SK-N-MC (cell line): ENCODE results near the gene C6orf136.
"Not testable (repeated sequence)": the region's sequence is repeated elsewhere in the genome, so short reads cannot be mapped to it uniquely, and the experiment has no call there.

ENCODE experiments used
- DNase-seq: peaks from one replicate; pipeline ENCODE4 v3.0.0-alpha.2; 2011; ENCODE audit warnings: low read depth, low spot score
- H3K27ac ChIP-seq: fragments of 200-600 bp; sonication (generic); 2 replicates; pipeline ENCODE4 v1.5.1; 2016; ENCODE audit warnings: mixed run types
- H3K36me3 ChIP-seq: fragments of 200-600 bp; sonication (generic); 2 replicates; pipeline ENCODE4 v1.6.1; 2017; ENCODE audit warnings: antibody characterized with exemption, low read length, mixed read lengths; ENCODE audit not compliant: insufficient read depth
- H3K4me3 ChIP-seq: fragments of 200-600 bp; sonication (generic); 2 replicates; pipeline ENCODE4 v1.5.1; 2016
- H3K9ac ChIP-seq: fragments of 200-600 bp; sonication (generic); 2 replicates; pipeline ENCODE4 v1.8.0; 2017; ENCODE audit warnings: mixed run types, mixed read lengths; ENCODE audit not compliant: insufficient read length
- H3K9me3 ChIP-seq: fragments of 200-600 bp; sonication (generic); 2 replicates; pipeline ENCODE4 v1.6.1; 2017; ENCODE audit warnings: low read depth, mild to moderate bottlenecking, antibody characterized with exemption, low read length, moderate library complexity, mixed read lengths
- EZH2 ChIP-seq: fragments of 200-600 bp; sonication (generic); IDR thresholded peaks from one replicate; pipeline ENCODE4 v1.6.1; 2017; ENCODE audit warnings: antibody characterized with exemption
- FOXP2 ChIP-seq: optimal IDR thresholded peaks from 2 replicates; pipeline ENCODE3; 2011; ENCODE audit warnings: mild to moderate bottlenecking, moderate library complexity; ENCODE audit not compliant: insufficient read depth; ENCODE audit errors: extremely low read length, control extremely low read depth
- POLR2AphosphoS5 ChIP-seq: IDR thresholded peaks from 2 replicates; pipeline ENCODE4 v1.6.1; 2012; ENCODE audit warnings: mild to moderate bottlenecking, low read depth, low read length, borderline replicate concordance

C6orf136 gene

GRCh38 chr6:30647242-30648116 is 546 bp downstream of the C6orf136 start:
- Histone ChIP-seq H3K9ac (peak overlapping the region; percentile 90), H3K9me3 (no peaks in the 10 kb centered on the region), H3K4me3 (peak overlapping the region; percentile 87), H3K36me3 (peaks cover 38% of the 10 kb centered on the region), H3K27ac (peak overlapping the region; percentile 57; the same call in 1 of the 2 replicates)
- TF ChIP-seq POLR2AphosphoS5 (peak; percentile 91), FOXP2 (no peak), EZH2 (no peak)
- no peak for DNase-seq

GRCh38 chr6:30651143-30651542 is 4.2 kb downstream of the C6orf136 start:
- H3K36me3 ChIP-seq = peaks cover 58% of the 10 kb centered on the region
- 0 out of 2 replicates have a peak, but pooled peaks have one; percentile 9 for TF ChIP-seq POLR2AphosphoS5
- no peak for TF ChIP-seq FOXP2
- no peak for TF ChIP-seq EZH2

DNA sequence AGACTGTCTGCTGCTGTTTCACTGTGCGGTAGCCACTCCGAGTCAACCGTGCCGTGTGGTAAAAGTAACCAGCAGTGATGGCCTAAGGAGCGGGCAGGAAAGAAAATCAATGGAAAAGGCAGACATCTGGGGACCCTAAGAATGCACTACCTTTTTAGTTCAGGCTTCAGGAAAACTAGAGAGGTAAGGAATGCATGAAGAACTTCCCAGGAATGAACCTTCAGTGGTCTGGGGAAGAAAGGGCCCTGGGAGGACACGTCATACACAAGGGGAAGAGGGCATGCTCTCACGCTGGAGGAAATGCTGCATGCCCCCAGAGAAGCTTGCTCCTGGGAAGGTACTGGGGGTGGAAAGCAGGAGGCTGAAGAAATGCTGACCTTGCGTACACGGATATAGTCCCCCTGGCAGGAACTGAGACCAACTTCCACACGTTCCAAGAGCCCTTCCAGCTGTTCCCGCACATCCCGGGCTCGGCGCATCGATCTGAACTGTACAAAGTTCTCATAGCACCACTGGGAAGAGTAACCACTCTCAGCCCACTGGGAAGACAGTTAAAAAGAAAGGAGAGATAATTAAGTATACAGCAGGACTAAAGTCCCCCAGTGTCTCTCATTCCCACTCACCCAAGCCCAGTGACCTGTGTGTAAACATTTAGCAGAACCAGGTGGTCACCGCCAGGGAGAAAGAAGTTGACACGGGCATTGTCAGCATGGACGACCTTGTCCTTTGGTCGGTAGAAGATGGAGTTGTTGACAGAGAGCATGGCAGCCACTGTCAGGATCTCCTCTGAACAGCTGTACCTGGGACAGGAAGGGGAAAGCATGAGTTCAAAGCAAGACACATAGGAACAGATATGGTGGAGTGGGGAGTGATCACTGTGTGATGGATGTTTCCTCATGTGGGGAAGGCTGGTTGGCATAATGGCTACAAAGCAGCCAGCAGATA is 8.1 kb downstream of the C6orf136 start:
- H3K36me3 ChIP-seq = peaks cover 75% of the 10 kb centered on the region
- H3K27ac ChIP-seq = no peak overlapping the region
- H3K9ac ChIP-seq = no peak overlapping the region
- TF ChIP-seq FOXP2 (no peak), EZH2 (no peak), POLR2AphosphoS5 (no peak)
- H3K9me3 ChIP-seq = no peaks in the 10 kb centered on the region
- DNase-seq = no peak
- no peak overlapping the region for H3K4me3 ChIP-seq

More at GRCh38 chr6:30651143-30651542, 4.2 kb downstream of the C6orf136 start:
- H3K9ac ChIP-seq = no peak overlapping the region
- DNase-seq = no peak
- H3K27ac ChIP-seq = no peak overlapping the region
- H3K9me3 ChIP-seq = no peaks in the 10 kb centered on the region
- no peak overlapping the region for H3K4me3 ChIP-seq

DNA sequence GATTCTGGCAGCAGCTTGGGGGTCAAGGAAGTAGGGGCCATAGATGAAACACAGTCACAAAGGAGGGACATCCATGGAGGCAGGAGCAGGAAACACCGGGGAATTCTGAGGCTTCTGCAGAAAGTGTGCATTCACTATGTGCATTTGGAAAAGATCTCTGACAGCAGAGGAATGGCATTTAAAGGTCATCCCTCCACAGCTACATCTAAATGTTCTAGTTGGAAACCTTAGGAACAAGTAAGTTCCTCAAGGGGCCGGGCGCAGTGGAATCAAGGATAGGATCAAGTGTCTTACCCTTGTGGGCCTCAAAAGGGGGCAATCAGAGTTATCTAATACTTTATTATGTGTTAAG is 8.8 kb downstream of the C6orf136 start:
- Histone ChIP-seq H3K4me3 (no peak overlapping the region), H3K9me3 (no peaks in the 10 kb centered on the region), H3K9ac (no peak overlapping the region), H3K36me3 (peaks cover 78% of the 10 kb centered on the region), H3K27ac (no peak overlapping the region)
- TF ChIP-seq EZH2 = no peak
- TF ChIP-seq FOXP2 = no peak
- TF ChIP-seq POLR2AphosphoS5 = no peak
- DNase-seq = no peak

DNA sequence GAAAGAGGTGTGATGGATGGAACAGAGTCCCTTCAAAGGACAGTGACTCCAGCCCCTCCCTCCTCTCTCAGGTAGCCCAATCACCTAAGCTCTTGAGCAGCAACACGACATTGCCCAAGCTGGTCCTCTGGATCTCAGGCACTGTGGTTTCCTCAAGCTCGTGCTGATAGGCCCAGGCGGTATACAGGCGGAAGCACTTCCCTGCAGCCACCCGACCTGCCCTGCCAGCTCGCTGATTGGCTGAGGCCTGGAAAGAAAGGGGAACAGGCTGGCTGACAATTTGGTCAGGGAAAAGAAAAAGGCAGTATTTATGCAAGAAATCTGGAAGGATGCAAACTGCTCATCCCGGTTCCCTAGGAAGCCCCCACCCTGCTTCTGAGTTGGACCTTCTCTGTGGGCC is 9.6 kb downstream of the C6orf136 start:
- Histone ChIP-seq H3K27ac (no peak overlapping the region), H3K36me3 (peaks cover 71% of the 10 kb centered on the region), H3K4me3 (no peak overlapping the region), H3K9ac (no peak overlapping the region), H3K9me3 (no peaks in the 10 kb centered on the region)
- no peak for DNase-seq
- TF ChIP-seq EZH2 = no peak
- TF ChIP-seq FOXP2 = no peak
- no peak for TF ChIP-seq POLR2AphosphoS5

DNA sequence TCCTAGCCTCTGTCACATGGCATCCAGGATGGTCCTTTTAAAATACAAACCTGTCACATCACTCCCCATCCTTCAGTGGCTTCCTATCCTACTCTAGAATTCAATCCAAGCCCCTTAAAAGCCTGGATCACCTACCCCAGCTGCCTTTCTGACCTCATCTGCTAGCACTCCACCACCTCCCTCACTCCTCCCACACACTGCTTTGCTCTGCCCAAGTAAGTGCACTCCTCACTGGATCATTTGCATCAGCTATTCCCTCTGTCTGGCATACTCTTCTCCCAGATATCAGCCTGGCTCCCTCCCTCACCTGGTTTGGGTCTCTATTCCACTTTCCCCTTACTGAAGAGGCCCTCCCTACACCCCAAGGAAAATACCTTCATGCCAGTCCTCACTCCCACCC is 10.5 kb downstream of the C6orf136 start:
- H3K9me3 ChIP-seq = no peaks in the 10 kb centered on the region
- no peak overlapping the region for H3K4me3 ChIP-seq
- H3K36me3 ChIP-seq = peaks cover 71% of the 10 kb centered on the region
- TF ChIP-seq POLR2AphosphoS5 = no peak
- TF ChIP-seq EZH2 = no peak
- no peak for TF ChIP-seq FOXP2
- H3K9ac ChIP-seq = no peak overlapping the region
- DNase-seq = no peak
- H3K27ac ChIP-seq = no peak overlapping the region

DNA sequence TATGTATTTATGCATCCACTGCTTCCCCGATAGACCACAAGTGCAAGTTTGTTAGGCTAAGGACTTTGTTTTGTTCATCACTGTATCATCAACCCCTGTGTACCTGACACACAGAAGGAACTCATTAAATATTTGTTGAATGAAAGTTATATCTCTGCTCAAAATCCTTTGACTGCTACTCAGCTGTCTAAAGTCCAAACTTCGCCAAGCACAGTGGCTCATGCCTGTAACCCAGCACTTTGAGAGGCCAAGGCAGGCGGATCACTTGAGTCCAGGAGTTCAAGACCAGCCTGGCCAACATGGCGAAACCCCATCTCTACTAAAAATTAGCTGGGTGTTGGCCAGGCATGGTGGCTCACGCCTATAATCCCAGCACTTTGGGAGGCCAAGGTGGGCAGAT is 11.0 kb downstream of the C6orf136 start:
- not testable (repeated sequence) for H3K4me3 ChIP-seq, H3K9ac ChIP-seq, H3K27ac ChIP-seq, H3K9me3 ChIP-seq, DNase-seq
- peaks cover 72% of the 10 kb centered on the region for H3K36me3 ChIP-seq

- DNase-seq = no peak
- no peak overlapping the region for H3K9ac ChIP-seq
- H3K9me3 ChIP-seq = no peaks in the 10 kb centered on the region
- H3K36me3 ChIP-seq = peaks cover 63% of the 10 kb centered on the region
- no peak overlapping the region for H3K27ac ChIP-seq
- TF ChIP-seq FOXP2 = no peak
- TF ChIP-seq POLR2AphosphoS5 = no peak
- no peak for TF ChIP-seq EZH2
- H3K4me3 ChIP-seq = no peak overlapping the region
These were observed 18.2 kb downstream of the C6orf136 start for GRCh38 chr6:30664994-30665767.

DNA sequence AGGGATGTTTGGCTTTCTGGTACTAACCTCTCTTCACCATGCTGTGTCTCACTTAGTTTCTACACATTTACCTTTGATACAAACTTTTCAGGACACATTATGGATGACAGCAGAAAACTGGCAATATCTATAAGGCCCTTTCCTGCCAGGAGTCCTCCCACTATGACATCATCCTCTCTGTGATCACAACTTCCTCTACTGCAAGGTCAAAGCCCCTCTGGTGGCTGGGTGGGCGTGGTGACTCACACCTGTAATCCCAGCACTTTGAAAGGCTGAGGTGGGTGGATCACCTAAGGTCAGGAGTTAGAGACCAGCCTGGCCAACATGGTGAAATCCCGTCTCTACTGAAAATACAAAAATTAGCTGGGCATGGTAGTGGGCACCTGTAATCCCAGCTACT is 19.4 kb downstream of the C6orf136 start:
- H3K4me3 ChIP-seq, H3K9ac ChIP-seq, H3K9me3 ChIP-seq, DNase-seq, H3K27ac ChIP-seq: not testable (repeated sequence)
- peaks cover 67% of the 10 kb centered on the region for H3K36me3 ChIP-seq
